Mucosa of rectum (tissue), 2 donors: ENCODE results near the gene ATP5PB.

Experiments used
- H3K27ac ChIP-seq, 2 donors: one replicate each; pipeline ENCODE4 v1.7.0; 2013; ENCODE audit warnings: inconsistent platforms in 2 of 2, low read depth in 2 of 2, low read length in 2 of 2
- H3K27me3 ChIP-seq, 2 donors: one replicate each; pipeline ENCODE4 v1.7.0; 2013; ENCODE audit warnings: low read length in 2 of 2; ENCODE audit not compliant: control insufficient read depth in 2 of 2, insufficient read depth in 2 of 2
- H3K36me3 ChIP-seq, 2 donors: one replicate each; pipeline ENCODE4 v1.7.0; 2013; ENCODE audit warnings: low read length in 2 of 2; ENCODE audit not compliant: control insufficient read depth in 2 of 2, insufficient read depth in 2 of 2
- H3K4me1 ChIP-seq, 2 donors: one replicate each; pipeline ENCODE4 v1.7.0; 2013; ENCODE audit warnings: low read length in 2 of 2, mild to moderate bottlenecking in 1 of 2; ENCODE audit not compliant: control insufficient read depth in 2 of 2, insufficient read depth in 2 of 2
- H3K4me3 ChIP-seq, 2 donors: one replicate each; pipeline ENCODE4 v1.7.0; 2013; ENCODE audit warnings: low read length in 2 of 2
- H3K9ac ChIP-seq, 2 donors: one replicate each; pipeline ENCODE4 v1.7.0; 2013; ENCODE audit warnings: low read length in 2 of 2, low read depth in 1 of 2, mild to moderate bottlenecking in 1 of 2
- H3K9me3 ChIP-seq, 2 donors: one replicate each; pipeline ENCODE4 v1.7.0; 2013; ENCODE audit warnings: low read length in 2 of 2; ENCODE audit not compliant: control insufficient read depth in 2 of 2
- donor health status: healthy.
- donor health status: Normal muscosa, but diverticular disease.

The ATP5PB gene, protein sequence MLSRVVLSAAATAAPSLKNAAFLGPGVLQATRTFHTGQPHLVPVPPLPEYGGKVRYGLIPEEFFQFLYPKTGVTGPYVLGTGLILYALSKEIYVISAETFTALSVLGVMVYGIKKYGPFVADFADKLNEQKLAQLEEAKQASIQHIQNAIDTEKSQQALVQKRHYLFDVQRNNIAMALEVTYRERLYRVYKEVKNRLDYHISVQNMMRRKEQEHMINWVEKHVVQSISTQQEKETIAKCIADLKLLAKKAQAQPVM

DNA sequence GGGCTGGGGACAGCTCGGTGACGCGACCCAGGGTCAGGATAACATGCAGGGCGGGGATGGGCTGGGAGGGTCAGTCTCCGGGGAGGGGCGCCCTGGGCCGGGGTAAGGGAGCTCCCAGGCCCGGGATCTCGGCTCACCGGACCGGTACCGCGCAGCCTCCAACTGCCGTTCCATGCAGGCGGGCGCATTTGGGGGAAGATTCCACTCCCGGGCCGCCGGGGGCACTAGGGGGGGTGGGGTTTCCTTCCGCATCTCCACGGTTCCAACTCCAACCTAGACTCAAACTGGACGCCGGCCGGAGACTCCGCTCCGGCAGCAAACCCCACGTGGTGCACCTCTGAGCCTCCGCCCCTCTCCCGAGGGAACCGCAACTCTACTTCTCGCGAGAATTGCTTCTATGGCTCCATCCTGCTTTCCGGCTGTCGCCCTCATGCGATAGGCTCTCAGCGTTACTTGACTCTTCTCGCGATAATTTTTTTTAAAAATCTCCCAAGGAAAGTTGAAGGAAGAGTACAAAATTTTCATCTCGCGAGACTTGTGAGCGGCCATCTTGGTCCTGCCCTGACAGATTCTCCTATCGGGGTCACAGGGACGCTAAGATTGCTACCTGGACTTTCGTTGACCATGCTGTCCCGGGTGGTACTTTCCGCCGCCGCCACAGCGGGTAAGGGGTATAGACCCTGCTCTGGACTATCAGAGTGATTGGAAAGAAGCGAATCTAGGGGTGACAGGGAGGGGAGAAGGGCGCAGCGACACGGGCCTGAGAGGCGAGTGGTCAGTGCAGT lies at the start of gene ATP5PB, which contains the start of gene WDR77:
ATP5PB (plus strand) TSS at position 547 of the 785 bp plus-strand sequence; CDS start at position 625, 78 bp downstream.
WDR77 (minus strand) TSS at position 339 of the 785 bp plus-strand sequence; CDS start at position 252, 87 bp downstream.
- peaks cover 30 to 40% of the 10 kb centered on the region in 2 donors for H3K4me1 ChIP-seq
- H3K27ac ChIP-seq, result peak within 1 kb of the TSS; percentile 89 to 93

DNA sequence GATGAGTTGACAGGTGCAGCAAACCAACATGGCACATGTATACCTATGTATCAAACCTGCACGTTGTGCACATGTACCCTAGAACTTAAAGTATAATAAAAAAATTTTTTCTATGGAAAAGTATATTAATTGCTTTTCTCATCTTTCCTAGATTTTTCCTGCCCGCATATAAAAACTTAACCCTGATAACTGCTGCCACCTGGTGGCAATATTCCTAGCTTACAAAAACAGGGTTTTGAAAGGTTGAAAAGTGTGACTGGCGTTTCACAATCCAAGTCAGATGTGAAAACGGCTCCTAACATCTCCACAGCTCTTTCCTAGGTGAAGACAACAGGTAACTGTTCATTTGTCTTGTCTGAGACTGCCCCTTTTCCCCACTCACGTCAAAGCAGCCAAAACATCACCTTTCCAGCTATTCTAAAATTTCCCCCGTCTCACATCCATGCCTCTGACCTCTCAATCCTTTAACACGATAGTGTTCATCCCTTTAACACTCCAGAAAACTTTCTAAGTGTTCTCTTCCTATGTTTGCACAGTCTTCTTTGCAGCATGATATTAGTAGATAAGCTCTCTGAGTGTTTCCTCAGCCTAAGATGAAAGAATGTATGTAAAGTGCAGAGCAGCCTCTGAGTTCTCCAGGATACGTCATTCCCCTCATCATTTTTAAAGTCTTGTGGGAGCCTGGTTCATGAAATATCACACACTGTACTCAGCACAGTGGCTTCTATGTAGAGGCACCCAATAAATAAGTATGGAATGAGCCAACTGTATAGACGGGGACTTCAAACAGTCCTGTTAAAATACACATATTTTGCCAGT lies 49.3 kb upstream of the ATP5PB start:
- no peaks in the 10 kb centered on the region for H3K9me3 ChIP-seq
- H3K27ac ChIP-seq, result no peak overlapping the region
- H3K27me3 ChIP-seq, result peaks cover 0 to 4% of the 10 kb centered on the region in 2 donors
- no peaks in the 10 kb centered on the region for H3K36me3 ChIP-seq
- H3K4me1 ChIP-seq, result no peaks in the 10 kb centered on the region
- no peak overlapping the region for H3K9ac ChIP-seq
- H3K4me3 ChIP-seq, result no peak overlapping the region

More for the DNA sequence above, at the start of gene ATP5PB, which contains the start of gene WDR77:
- Histone ChIP-seq H3K36me3 (peaks cover 19% of the 10 kb centered on the region in 2 donors), H3K4me3 (peak within 1 kb of the TSS; percentile 100), H3K9me3 (no peaks in the 10 kb centered on the region), H3K9ac (peak within 1 kb of the TSS; percentile 97 to 99), H3K27me3 (no peaks in the 10 kb centered on the region)

DNA sequence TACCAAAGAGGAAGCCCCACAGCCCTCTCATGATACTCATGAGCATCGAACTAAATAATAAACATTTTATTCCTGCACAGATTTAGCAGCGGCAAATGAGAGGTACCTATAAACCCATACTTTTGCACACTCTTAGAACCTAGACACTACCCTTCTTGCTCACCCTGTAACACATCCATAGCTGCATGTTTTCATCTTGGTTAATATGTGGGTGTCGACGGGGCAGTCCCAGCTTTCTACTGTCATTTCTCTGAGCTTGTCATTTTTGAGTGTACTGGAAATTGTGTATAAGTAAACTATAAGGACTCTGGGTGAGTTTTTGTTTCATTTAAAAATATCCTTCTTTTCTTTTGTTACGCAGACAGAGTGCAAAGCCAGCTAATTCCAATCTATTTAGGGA lies 47.2 kb upstream of the ATP5PB start:
- no peak overlapping the region for H3K4me3 ChIP-seq
- H3K4me1 ChIP-seq, result peaks cover 0 to 2% of the 10 kb centered on the region in 2 donors
- peaks cover 2 to 4% of the 10 kb centered on the region in 2 donors for H3K27me3 ChIP-seq
- H3K9ac ChIP-seq, result no peak overlapping the region
- H3K27ac ChIP-seq, result no peak overlapping the region
- H3K36me3 ChIP-seq, result no peaks in the 10 kb centered on the region
- no peaks in the 10 kb centered on the region for H3K9me3 ChIP-seq

DNA sequence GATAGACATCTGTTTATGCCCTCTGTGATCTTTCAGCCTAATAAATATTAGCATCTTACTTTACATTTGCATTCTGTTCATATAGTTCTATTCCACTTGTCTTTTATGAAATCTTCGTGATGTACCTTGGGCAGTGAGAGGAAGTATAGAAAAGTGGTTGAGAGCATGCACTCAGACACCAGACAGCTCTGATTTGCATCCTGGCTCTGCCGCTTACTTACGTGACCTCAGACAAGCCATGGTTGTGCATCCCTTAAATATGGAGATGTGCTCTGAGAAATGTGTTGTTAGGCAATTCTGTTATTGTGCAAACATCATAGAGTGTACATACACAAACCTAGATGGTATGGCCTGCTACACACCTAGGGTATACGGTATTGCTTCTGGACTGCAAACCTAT lies 44.7 kb upstream of the ATP5PB start:
- peaks cover 0 to 2% of the 10 kb centered on the region in 2 donors for H3K4me1 ChIP-seq
- no peak overlapping the region for H3K4me3 ChIP-seq
- peaks cover 2 to 4% of the 10 kb centered on the region in 2 donors for H3K27me3 ChIP-seq
- H3K9ac ChIP-seq, result no peak overlapping the region
- no peak overlapping the region for H3K27ac ChIP-seq
- H3K9me3 ChIP-seq, result no peaks in the 10 kb centered on the region
- no peaks in the 10 kb centered on the region for H3K36me3 ChIP-seq

DNA sequence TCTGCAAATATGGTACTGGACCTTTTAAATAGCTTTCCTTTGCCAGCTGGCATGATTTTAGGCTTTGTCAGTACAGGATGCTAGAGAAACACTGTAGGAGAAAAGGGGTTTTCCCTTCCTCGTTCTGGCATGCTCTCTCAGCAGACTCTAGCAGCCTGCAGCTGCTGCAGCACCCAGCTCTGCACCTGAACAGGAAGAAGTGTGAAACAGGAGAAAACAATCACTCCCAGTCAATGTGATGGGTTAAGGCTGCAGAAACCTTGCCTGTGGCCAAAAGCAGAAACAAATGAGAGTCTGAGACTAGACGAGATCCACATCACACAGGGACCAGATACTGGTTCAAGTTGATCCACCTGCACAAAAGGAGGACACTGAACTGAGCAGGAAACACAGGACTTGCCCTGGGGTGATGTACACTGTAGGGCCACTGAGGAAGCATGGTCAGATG lies 42.9 kb upstream of the ATP5PB start:
- Histone ChIP-seq H3K9ac (no peak overlapping the region), H3K4me3 (no peak overlapping the region), H3K27me3 (peaks cover 2 to 4% of the 10 kb centered on the region in 2 donors), H3K9me3 (no peaks in the 10 kb centered on the region), H3K27ac (no peak overlapping the region), H3K4me1 (peaks cover 0 to 2% of the 10 kb centered on the region in 2 donors), H3K36me3 (no peaks in the 10 kb centered on the region)

DNA sequence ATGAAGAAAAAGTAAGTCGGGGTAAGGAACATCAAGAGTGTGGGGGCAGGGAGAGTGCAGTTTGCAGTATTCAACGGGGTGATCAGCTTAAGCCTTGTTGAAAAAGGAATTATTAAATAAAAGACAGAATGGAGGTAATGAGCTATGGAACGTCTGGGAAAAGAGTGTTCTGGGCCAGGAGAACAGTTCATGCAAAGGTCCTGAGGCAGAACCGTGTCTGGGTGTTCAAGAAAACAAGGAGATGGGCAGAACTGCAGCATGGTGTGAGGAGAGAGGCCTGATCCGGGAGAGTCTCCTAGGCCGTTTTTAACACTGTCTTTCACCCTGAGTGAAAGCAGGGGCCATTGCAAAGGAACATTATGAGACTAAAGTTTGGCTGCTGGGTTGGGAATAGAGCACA lies 42.0 kb upstream of the ATP5PB start:
- Histone ChIP-seq H3K4me1 (peaks cover 0 to 2% of the 10 kb centered on the region in 2 donors), H3K4me3 (no peak overlapping the region), H3K27ac (no peak overlapping the region), H3K9ac (no peak overlapping the region), H3K27me3 (peaks cover 2 to 4% of the 10 kb centered on the region in 2 donors), H3K9me3 (no peaks in the 10 kb centered on the region), H3K36me3 (no peaks in the 10 kb centered on the region)

DNA sequence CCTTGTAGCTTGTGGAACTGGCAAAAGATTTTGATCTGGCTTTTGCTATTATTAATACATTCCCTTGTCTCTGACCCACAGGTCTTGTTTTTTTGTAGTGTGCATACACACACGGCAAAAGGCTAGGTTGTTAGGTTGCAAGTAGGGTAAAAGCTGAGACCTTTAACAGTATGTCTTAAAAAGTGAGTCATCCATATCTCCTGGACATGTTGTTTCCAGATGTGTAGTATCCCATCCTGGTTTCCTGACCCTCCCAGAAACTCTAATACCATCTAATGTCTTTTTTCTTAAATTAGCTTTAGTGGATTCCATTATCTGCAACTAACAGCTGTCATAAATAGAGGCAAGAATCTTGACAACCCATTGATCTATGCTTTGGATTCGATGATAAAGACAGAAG lies 36.4 kb upstream of the ATP5PB start:
- Histone ChIP-seq H3K9ac (no peak overlapping the region), H3K4me3 (no peak overlapping the region), H3K27me3 (no peaks in the 10 kb centered on the region), H3K36me3 (no peaks in the 10 kb centered on the region), H3K27ac (no peak overlapping the region), H3K4me1 (no peaks in the 10 kb centered on the region), H3K9me3 (no peaks in the 10 kb centered on the region)

DNA sequence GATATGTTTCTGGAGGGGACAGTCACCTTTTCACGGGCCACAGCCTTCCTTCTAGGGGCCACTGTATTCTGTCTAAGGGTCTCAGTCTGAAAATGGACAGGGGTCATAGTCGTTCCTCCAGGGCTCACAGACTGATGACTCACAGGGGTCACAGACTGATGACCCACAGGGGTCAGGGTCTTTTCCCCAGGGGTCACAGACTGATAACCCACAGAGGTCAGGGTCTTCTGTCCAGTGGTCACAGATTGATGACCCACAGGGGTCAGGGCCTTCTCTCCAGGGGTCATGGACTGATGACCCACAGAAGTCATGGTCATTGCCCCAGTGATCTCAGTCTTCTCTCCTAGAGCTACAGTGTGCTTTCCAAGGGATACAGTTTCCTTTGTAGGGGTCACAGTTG lies 34.5 kb upstream of the ATP5PB start:
- Histone ChIP-seq H3K27ac (no peak overlapping the region), H3K4me1 (no peaks in the 10 kb centered on the region), H3K9me3 (no peaks in the 10 kb centered on the region), H3K36me3 (no peaks in the 10 kb centered on the region), H3K9ac (no peak overlapping the region), H3K4me3 (no peak overlapping the region), H3K27me3 (no peaks in the 10 kb centered on the region)

DNA sequence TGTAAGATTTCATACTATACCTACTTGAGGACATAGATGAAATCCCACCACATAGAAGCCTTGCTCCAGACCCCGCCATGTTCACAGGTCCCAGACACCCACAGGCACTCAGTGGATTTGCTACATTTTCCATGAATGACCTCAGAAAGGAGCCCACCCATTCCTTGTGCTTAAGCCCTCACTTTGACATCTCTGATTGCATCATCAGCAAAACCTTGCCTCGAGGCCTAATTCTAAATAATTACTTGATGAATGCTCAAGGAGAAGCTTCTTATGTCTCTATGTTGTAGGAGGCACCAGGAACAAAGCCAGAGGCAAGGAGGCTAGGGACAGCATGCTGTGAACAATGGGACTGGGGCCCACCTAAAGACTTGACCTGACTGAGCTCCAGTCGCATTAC lies 33.8 kb upstream of the ATP5PB start:
- Histone ChIP-seq H3K9me3 (no peaks in the 10 kb centered on the region), H3K4me3 (no peak overlapping the region)

More for the DNA sequence above, 33.8 kb upstream of the ATP5PB start:
- Histone ChIP-seq H3K9ac (no peak overlapping the region), H3K27ac (no peak overlapping the region), H3K27me3 (no peaks in the 10 kb centered on the region), H3K4me1 (no peaks in the 10 kb centered on the region), H3K36me3 (no peaks in the 10 kb centered on the region)
